Gastroesophageal sphincter (tissue), 3 donors: ENCODE measurements around the gene FGF23.

Source experiments
- EP300 ChIP-seq: sonication (generic); formaldehyde crosslinking; IDR thresholded peaks from one replicate; pipeline ENCODE4 v1.6.1; 2017; ENCODE audit warnings: antibody characterized with exemption, mild to moderate bottlenecking
- POLR2A ChIP-seq, 2 donors: fragments of 450-650 bp; IDR thresholded peaks; one replicate each; pipeline ENCODE4 v1.6.1; 2017; ENCODE audit warnings: antibody characterized with exemption in 2 of 2, mild to moderate bottlenecking in 2 of 2, moderate library complexity in 1 of 2
- TF ChIP-seq, protein P1 (sequence below), 4 experiments: fragments of 200-600 bp in 2 of 4; fragments of 450-650 bp in 2 of 4; sonication (generic) in 1 of 4; IDR thresholded peaks; one replicate each; pipeline ENCODE4 v1.5.1; 2017 to 2019; ENCODE audit warnings: antibody characterized with exemption in 4 of 4, mild to moderate bottlenecking in 2 of 4, moderate library complexity in 2 of 4

DNA sequence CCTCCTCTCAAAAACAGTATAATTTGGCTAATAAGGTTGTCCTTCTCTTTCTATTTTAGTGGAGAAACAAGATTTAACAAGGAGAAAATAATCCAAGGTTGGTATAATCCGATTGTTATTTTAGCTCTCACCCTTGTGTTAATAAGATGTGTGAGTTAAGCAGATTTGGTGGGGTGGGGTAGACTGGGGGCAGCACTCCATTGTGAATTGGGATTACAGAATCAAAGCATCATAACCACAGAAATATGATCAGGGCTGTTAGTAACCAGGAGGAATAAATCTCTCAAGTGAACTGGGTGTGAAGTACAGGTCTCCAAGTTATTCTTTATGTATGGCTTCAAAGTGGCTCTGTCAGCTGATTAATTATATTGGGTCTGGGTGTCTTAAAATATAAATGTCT is 48.3 kb downstream of the FGF23 start:
- TF ChIP-seq, protein P1, sequence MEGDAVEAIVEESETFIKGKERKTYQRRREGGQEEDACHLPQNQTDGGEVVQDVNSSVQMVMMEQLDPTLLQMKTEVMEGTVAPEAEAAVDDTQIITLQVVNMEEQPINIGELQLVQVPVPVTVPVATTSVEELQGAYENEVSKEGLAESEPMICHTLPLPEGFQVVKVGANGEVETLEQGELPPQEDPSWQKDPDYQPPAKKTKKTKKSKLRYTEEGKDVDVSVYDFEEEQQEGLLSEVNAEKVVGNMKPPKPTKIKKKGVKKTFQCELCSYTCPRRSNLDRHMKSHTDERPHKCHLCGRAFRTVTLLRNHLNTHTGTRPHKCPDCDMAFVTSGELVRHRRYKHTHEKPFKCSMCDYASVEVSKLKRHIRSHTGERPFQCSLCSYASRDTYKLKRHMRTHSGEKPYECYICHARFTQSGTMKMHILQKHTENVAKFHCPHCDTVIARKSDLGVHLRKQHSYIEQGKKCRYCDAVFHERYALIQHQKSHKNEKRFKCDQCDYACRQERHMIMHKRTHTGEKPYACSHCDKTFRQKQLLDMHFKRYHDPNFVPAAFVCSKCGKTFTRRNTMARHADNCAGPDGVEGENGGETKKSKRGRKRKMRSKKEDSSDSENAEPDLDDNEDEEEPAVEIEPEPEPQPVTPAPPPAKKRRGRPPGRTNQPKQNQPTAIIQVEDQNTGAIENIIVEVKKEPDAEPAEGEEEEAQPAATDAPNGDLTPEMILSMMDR (IDR thresholded peaks at IDR 0.05) = no peak
- TF ChIP-seq POLR2A (IDR thresholded peaks at IDR 0.05) = no peak
- no peak for TF ChIP-seq EP300
